ENCODE results near the gene LTBP4. TPM values are rescaled to one million over a fixed set of nuclear protein-coding genes. Genes with fewer than 3 reads are reported as not detected.
A peak's percentile ranks its signal among the peaks of the same experiment; 100 is the strongest.

The LTBP4 gene
- total and polyA plus RNA-seq, 2 of the 13 experiments (the other 11 are each of a cell fraction or from before 2014, with no cell fraction given) = 0.86 to 2.3 TPM

GRCh38 chr19:40603389-40604170 is 2.4 kb downstream of the LTBP4 start (continued):
- TF ChIP-seq SOX6 (IDR thresholded peaks at IDR 0.05) = no peak
- TF ChIP-seq SOX6 (CRISPR knock-in tag; IDR thresholded peaks at IDR 0.05) = peak; percentile 96
- TF ChIP-seq ZNF232 (CRISPR knock-in tag; IDR thresholded peaks at IDR 0.05; ENCODE audit: borderline replicate concordance) = peak; percentile 67; the same call in 1 of the 2 replicates
- no peak for TF ChIP-seq CENPX (CRISPR knock-in tag; IDR thresholded peaks at IDR 0.05)
- TF ChIP-seq, protein P1, sequence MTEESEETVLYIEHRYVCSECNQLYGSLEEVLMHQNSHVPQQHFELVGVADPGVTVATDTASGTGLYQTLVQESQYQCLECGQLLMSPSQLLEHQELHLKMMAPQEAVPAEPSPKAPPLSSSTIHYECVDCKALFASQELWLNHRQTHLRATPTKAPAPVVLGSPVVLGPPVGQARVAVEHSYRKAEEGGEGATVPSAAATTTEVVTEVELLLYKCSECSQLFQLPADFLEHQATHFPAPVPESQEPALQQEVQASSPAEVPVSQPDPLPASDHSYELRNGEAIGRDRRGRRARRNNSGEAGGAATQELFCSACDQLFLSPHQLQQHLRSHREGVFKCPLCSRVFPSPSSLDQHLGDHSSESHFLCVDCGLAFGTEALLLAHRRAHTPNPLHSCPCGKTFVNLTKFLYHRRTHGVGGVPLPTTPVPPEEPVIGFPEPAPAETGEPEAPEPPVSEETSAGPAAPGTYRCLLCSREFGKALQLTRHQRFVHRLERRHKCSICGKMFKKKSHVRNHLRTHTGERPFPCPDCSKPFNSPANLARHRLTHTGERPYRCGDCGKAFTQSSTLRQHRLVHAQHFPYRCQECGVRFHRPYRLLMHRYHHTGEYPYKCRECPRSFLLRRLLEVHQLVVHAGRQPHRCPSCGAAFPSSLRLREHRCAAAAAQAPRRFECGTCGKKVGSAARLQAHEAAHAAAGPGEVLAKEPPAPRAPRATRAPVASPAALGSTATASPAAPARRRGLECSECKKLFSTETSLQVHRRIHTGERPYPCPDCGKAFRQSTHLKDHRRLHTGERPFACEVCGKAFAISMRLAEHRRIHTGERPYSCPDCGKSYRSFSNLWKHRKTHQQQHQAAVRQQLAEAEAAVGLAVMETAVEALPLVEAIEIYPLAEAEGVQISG (CRISPR knock-in tag; IDR thresholded peaks at IDR 0.05) = peak; percentile 80
- TF ChIP-seq YY1 (IDR thresholded peaks at IDR 0.05; ENCODE audit: insufficient read depth, insufficient replicate concordance, low read depth, low read length) = peak; percentile 41
- peak; percentile 53; the same call in 1 of the 2 replicates for TF ChIP-seq JUN (CRISPR knock-in tag; IDR thresholded peaks at IDR 0.05)
- no peak for TF ChIP-seq ZSCAN5A (CRISPR knock-in tag; IDR thresholded peaks at IDR 0.05; ENCODE audit: borderline replicate concordance)
- peak; percentile 56; the same call in 1 of the 2 replicates for TF ChIP-seq HMGXB3 (CRISPR knock-in tag; IDR thresholded peaks at IDR 0.05; ENCODE audit: borderline replicate concordance)
- no peak for TF ChIP-seq HDAC6 (IDR thresholded peaks at IDR 0.05; ENCODE audit: low read depth, low read length)
- TF ChIP-seq ZBTB42 (CRISPR knock-in tag; IDR thresholded peaks at IDR 0.05) = peak; percentile 100
- 0 out of 2 replicates have a peak, but pooled peaks have one; percentile 54 for TF ChIP-seq ZNF576 (CRISPR knock-in tag; IDR thresholded peaks at IDR 0.05)
- peak; percentile 91; the same call in 1 of the 2 replicates for TF ChIP-seq ZFP90 (CRISPR knock-in tag; IDR thresholded peaks at IDR 0.05; ENCODE audit: borderline replicate concordance)
- TF ChIP-seq, protein P2, sequence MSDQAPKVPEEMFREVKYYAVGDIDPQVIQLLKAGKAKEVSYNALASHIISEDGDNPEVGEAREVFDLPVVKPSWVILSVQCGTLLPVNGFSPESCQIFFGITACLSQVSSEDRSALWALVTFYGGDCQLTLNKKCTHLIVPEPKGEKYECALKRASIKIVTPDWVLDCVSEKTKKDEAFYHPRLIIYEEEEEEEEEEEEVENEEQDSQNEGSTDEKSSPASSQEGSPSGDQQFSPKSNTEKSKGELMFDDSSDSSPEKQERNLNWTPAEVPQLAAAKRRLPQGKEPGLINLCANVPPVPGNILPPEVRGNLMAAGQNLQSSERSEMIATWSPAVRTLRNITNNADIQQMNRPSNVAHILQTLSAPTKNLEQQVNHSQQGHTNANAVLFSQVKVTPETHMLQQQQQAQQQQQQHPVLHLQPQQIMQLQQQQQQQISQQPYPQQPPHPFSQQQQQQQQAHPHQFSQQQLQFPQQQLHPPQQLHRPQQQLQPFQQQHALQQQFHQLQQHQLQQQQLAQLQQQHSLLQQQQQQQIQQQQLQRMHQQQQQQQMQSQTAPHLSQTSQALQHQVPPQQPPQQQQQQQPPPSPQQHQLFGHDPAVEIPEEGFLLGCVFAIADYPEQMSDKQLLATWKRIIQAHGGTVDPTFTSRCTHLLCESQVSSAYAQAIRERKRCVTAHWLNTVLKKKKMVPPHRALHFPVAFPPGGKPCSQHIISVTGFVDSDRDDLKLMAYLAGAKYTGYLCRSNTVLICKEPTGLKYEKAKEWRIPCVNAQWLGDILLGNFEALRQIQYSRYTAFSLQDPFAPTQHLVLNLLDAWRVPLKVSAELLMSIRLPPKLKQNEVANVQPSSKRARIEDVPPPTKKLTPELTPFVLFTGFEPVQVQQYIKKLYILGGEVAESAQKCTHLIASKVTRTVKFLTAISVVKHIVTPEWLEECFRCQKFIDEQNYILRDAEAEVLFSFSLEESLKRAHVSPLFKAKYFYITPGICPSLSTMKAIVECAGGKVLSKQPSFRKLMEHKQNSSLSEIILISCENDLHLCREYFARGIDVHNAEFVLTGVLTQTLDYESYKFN (CRISPR knock-in tag; conservative IDR thresholded peaks at IDR 0.05) = peak; percentile 99
- TF ChIP-seq ZNF282 (IDR thresholded peaks at IDR 0.05; ENCODE audit: partially characterized antibody) = no peak

Data from HepG2 (cell line).